OCI-LY1 (cell line): ENCODE measurements around the gene DEPP1.

Experiments used
- H2AFZ ChIP-seq: fragments of 200-600 bp; sonication (generic), shearing (Covaris generic); 2 replicates; pipeline ENCODE4 v1.6.0; 2014; ENCODE audit warnings: antibody characterized with exemption, mild to moderate bottlenecking, low read length
- H3F3A ChIP-seq: fragments of 200-600 bp; sonication (generic), shearing (Covaris generic); 2 replicates; pipeline ENCODE4 v1.6.0; 2014; ENCODE audit warnings: mild to moderate bottlenecking, antibody characterized with exemption, low read length, moderate library complexity; ENCODE audit not compliant: insufficient read depth
- H3K27ac ChIP-seq: fragments of 200-600 bp; sonication (generic); 2 replicates; pipeline ENCODE4 v1.5.1; 2014; ENCODE audit warnings: low read length, mixed run types, mild to moderate bottlenecking, low read depth; ENCODE audit not compliant: poor library complexity, severe bottlenecking
- H3K27me3 ChIP-seq: fragments of 200-600 bp; sonication (generic); 2 replicates; pipeline ENCODE4 v1.6.0; 2014; ENCODE audit warnings: antibody characterized with exemption, mild to moderate bottlenecking, low read length, moderate library complexity; ENCODE audit not compliant: insufficient read depth
- H3K36me3 ChIP-seq: fragments of 200-600 bp; sonication (generic); 2 replicates; pipeline ENCODE4 v1.6.1; 2014; ENCODE audit warnings: mild to moderate bottlenecking, antibody characterized with exemption, low read length, moderate library complexity, mixed read lengths; ENCODE audit not compliant: insufficient read depth
- H3K4me1 ChIP-seq: fragments of 200-600 bp; sonication (generic); 2 replicates; pipeline ENCODE4 v1.5.1; 2014; ENCODE audit warnings: mild to moderate bottlenecking, low read length, moderate library complexity; ENCODE audit not compliant: insufficient read depth, severe bottlenecking
- H3K4me2 ChIP-seq: fragments of 200-600 bp; sonication (generic), shearing (Covaris generic); 2 replicates; pipeline ENCODE4 v1.6.1; 2014; ENCODE audit warnings: low read length
- H3K4me3 ChIP-seq: fragments of 200-600 bp; sonication (generic); 2 replicates; pipeline ENCODE4 v1.5.1; 2014; ENCODE audit warnings: low read length, low read depth, mild to moderate bottlenecking, mixed read lengths; ENCODE audit not compliant: poor library complexity, severe bottlenecking
- H3K79me2 ChIP-seq: fragments of 200-600 bp; shearing (Covaris generic); 2 replicates; pipeline ENCODE4 v1.6.1; 2016; ENCODE audit warnings: mixed run types, low read length, mixed read lengths; ENCODE audit not compliant: insufficient read depth
- H3K9ac ChIP-seq: fragments of 200-600 bp; sonication (generic), shearing (Covaris generic); 2 replicates; pipeline ENCODE4 v1.6.1; 2014; ENCODE audit warnings: mild to moderate bottlenecking, low read length, mixed read lengths
- H3K9me2 ChIP-seq: fragments of 200-600 bp; sonication (generic), shearing (Covaris generic); 2 replicates; pipeline ENCODE4 v1.6.1; 2014; ENCODE audit warnings: low read depth, mild to moderate bottlenecking, low read length, mixed read lengths
- H3K9me3 ChIP-seq: fragments of 200-600 bp; shearing (Covaris generic); 2 replicates; pipeline ENCODE4 v1.6.1; 2014; ENCODE audit warnings: low read length, mixed read lengths
- H4K20me1 ChIP-seq: fragments of 200-600 bp; sonication (generic), shearing (Covaris generic); 2 replicates; pipeline ENCODE4 v1.6.0; 2016; ENCODE audit warnings: mild to moderate bottlenecking, low read length; ENCODE audit not compliant: insufficient read depth
- EZH2 ChIP-seq: fragments of 200-600 bp; sonication (generic), shearing (Covaris generic); IDR thresholded peaks from 2 replicates; pipeline ENCODE4 v1.8.0; 2017; ENCODE audit warnings: borderline replicate concordance, mixed run types, mild to moderate bottlenecking, antibody characterized with exemption, low read length, moderate library complexity, mixed read lengths
- TF ChIP-seq, protein P1 (sequence below): fragments of 200-600 bp; sonication (generic), shearing (Covaris generic); IDR thresholded peaks from 2 replicates; pipeline ENCODE4 v1.5.1; 2017; ENCODE audit warnings: mild to moderate bottlenecking, antibody characterized with exemption, low read length, moderate library complexity, mixed read lengths

DEPP1 gene

DNA sequence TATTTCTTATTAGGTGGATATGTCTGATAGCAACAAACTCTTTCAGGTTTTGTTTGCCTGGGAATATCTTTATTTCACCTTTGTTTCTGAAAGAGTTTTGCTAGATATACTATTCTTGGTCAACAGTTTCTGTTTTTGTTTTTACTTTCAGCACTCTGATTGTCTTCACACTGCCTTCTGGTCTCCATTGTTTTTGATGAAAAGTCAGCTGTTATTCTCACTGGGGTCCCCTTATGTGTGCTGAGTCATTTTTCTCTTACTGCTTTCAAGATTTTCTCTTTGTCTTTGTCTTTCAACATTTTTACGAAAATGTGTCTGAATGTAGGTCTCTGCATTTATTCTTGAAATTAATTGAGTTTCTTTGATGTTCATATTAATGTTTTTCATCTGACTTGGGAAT, 34.3 kb downstream of the DEPP1 start:
- Histone ChIP-seq H3K79me2 (no peaks in the 10 kb centered on the region), H3K9ac (no peak overlapping the region), H4K20me1 (no peaks in the 10 kb centered on the region), H3K27me3 (no peaks in the 10 kb centered on the region), H3K4me3 (no peak overlapping the region), H3K9me2 (no peaks in the 10 kb centered on the region), H2AFZ (no peak overlapping the region), H3F3A (no peaks in the 10 kb centered on the region), H3K36me3 (no peaks in the 10 kb centered on the region), H3K9me3 (no peaks in the 10 kb centered on the region), H3K4me1 (no peaks in the 10 kb centered on the region), H3K27ac (no peak overlapping the region), H3K4me2 (no peak overlapping the region)
- TF ChIP-seq, protein P1, sequence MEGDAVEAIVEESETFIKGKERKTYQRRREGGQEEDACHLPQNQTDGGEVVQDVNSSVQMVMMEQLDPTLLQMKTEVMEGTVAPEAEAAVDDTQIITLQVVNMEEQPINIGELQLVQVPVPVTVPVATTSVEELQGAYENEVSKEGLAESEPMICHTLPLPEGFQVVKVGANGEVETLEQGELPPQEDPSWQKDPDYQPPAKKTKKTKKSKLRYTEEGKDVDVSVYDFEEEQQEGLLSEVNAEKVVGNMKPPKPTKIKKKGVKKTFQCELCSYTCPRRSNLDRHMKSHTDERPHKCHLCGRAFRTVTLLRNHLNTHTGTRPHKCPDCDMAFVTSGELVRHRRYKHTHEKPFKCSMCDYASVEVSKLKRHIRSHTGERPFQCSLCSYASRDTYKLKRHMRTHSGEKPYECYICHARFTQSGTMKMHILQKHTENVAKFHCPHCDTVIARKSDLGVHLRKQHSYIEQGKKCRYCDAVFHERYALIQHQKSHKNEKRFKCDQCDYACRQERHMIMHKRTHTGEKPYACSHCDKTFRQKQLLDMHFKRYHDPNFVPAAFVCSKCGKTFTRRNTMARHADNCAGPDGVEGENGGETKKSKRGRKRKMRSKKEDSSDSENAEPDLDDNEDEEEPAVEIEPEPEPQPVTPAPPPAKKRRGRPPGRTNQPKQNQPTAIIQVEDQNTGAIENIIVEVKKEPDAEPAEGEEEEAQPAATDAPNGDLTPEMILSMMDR = no peak
- no peak for TF ChIP-seq EZH2

DNA sequence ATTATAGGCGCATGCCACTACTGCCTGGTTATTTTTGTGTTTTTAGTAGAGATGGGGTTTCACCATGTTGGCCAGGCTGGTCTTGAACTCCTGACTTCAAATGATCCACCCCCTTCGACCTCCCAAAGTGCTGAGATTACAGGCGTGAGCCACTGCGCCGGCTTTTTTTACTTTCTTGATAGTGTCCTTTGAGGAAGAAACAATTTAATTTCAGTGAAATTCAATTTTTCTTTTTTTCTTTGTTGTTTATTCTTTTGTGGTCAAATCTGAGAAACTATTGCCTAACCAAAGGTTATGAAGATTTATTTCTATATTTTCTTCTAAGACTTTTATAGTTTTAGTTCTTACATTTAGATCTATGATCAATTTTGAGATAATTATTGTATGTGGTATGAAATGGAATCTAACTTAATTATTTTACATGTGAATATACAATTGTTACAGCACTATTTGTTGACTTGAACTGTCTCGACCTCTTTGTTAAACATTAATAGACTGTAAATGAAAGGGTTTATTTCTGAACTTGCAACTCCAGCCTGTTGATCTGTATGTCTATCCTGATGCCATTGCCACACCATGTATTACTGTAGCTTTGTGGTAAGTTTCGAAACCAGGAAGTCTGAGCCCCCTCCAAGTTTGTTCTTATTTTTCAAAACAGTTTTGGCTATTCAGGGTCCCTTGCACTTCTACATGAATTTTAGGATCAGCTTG, 38.8 kb downstream of the DEPP1 start:
- no peaks in the 10 kb centered on the region for H3K9me2 ChIP-seq
- H3K4me1 ChIP-seq = no peaks in the 10 kb centered on the region
- TF ChIP-seq, protein P1 = no peak
- no peak for TF ChIP-seq EZH2
- no peak overlapping the region for H3K4me3 ChIP-seq
- no peaks in the 10 kb centered on the region for H3K79me2 ChIP-seq
- H4K20me1 ChIP-seq = no peaks in the 10 kb centered on the region
- no peak overlapping the region for H3K4me2 ChIP-seq
- H3K9me3 ChIP-seq = no peaks in the 10 kb centered on the region
- H3K9ac ChIP-seq = no peak overlapping the region
- no peaks in the 10 kb centered on the region for H3F3A ChIP-seq
- H2AFZ ChIP-seq = no peak overlapping the region
- no peak overlapping the region for H3K27ac ChIP-seq
- no peaks in the 10 kb centered on the region for H3K36me3 ChIP-seq
- no peaks in the 10 kb centered on the region; the same call in 1 of the 2 replicates for H3K27me3 ChIP-seq

GRCh38 chr10:44938956-44939355, 39.7 kb downstream of the DEPP1 start:
- no peaks in the 10 kb centered on the region for H3K4me1 ChIP-seq
- no peak overlapping the region for H3K4me3 ChIP-seq
- H3K9me2 ChIP-seq = no peaks in the 10 kb centered on the region
- H3K36me3 ChIP-seq = no peaks in the 10 kb centered on the region
- no peak overlapping the region for H2AFZ ChIP-seq
- TF ChIP-seq, protein P1 = no peak
- no peak for TF ChIP-seq EZH2
- H4K20me1 ChIP-seq = no peaks in the 10 kb centered on the region
- no peaks in the 10 kb centered on the region for H3K9me3 ChIP-seq
- H3K27ac ChIP-seq = no peak overlapping the region
- H3K9ac ChIP-seq = no peak overlapping the region
- H3K79me2 ChIP-seq = no peaks in the 10 kb centered on the region
- H3F3A ChIP-seq = no peaks in the 10 kb centered on the region
- no peak overlapping the region for H3K4me2 ChIP-seq
- no peaks in the 10 kb centered on the region; the same call in 1 of the 2 replicates for H3K27me3 ChIP-seq
